ENCODE results near the gene SLC44A2. TPM values are rescaled to one million over a fixed set of nuclear protein-coding genes. Genes with fewer than 3 reads are reported as not detected.

The SLC44A2 gene
- total RNA-seq, 1 experiment from 2014 or later, result 31.5 TPM

DNA sequence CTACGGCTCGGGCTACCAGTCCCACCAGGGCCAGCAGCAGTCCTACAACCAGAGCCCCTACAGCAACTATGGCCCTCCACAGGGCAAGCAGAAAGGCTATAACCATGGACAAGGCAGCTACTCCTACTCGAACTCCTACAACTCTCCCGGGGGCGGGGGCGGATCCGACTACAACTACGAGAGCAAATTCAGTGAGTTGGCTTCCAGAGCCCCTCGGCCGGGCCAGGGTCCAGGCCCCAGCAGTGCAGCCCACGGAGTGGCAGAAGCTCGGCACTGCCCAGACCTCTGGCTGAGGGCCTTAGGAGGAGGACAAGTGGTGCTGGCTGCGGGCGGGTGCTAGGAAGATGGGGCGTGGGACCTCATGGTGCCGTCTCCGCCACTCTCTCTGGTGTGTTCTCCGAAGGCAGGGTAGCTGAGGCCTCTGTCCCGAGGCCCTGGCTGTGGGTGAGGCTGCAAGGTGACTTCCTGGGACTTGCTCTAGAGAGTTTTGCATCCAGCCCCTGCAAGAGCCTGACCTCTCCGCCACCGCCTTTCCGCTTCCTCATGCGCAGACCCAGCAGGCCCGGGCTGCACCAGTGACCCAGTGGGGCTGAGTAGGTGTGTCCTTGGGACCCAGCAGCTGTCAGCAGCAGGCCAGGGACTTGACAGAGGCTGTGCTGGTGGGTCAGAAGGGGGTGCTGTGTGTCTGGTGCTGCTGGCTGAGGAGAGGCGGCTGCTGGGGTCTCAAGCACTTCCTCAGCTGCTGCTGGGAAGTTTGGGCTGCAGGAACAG is 62.4 kb downstream of the SLC44A2 start:
- Histone ChIP-seq H3K4me1 (ENCODE audit: control insufficient read depth, insufficient read depth, low read length) (no peaks in the 10 kb centered on the region), H3K27ac (ENCODE audit: low read length) (no peak overlapping the region), H3K4me3 (ENCODE audit: low read depth in 2 of 2, low read length in 2 of 2) (no peak overlapping the region), H3K9me3 (ENCODE audit: control insufficient read depth, insufficient read depth, low read depth, low read length) (no peaks in the 10 kb centered on the region), H3K27me3 (ENCODE audit: control insufficient read depth, insufficient read depth, low read length) (no peaks in the 10 kb centered on the region), H3K36me3 (ENCODE audit: control insufficient read depth, insufficient read depth, low read length) (peaks cover 10% of the 10 kb centered on the region)
- no TSS peak for BruUV-seq (replicated peaks)
- ATAC-seq, result no peak
- DNase-seq (ENCODE audit: low read depth, low spot score), result no peak
- POLR2A ChIA-PET, result no interaction called here
- TF ChIP-seq POLR2AphosphoS5 (IDR thresholded peaks at IDR 0.05; ENCODE audit: low read depth, low read length), result no peak
- TF ChIP-seq TCF7L2 (IDR thresholded peaks at IDR 0.05; ENCODE audit: low read depth, low read length), result no peak
- TF ChIP-seq, protein P1, sequence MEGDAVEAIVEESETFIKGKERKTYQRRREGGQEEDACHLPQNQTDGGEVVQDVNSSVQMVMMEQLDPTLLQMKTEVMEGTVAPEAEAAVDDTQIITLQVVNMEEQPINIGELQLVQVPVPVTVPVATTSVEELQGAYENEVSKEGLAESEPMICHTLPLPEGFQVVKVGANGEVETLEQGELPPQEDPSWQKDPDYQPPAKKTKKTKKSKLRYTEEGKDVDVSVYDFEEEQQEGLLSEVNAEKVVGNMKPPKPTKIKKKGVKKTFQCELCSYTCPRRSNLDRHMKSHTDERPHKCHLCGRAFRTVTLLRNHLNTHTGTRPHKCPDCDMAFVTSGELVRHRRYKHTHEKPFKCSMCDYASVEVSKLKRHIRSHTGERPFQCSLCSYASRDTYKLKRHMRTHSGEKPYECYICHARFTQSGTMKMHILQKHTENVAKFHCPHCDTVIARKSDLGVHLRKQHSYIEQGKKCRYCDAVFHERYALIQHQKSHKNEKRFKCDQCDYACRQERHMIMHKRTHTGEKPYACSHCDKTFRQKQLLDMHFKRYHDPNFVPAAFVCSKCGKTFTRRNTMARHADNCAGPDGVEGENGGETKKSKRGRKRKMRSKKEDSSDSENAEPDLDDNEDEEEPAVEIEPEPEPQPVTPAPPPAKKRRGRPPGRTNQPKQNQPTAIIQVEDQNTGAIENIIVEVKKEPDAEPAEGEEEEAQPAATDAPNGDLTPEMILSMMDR (IDR thresholded peaks at IDR 0.05), result no peak
- no peak for TF ChIP-seq SIN3A (IDR thresholded peaks at IDR 0.05; ENCODE audit: borderline replicate concordance, insufficient read depth, low read depth, low read length)
- TF ChIP-seq, protein P2, sequence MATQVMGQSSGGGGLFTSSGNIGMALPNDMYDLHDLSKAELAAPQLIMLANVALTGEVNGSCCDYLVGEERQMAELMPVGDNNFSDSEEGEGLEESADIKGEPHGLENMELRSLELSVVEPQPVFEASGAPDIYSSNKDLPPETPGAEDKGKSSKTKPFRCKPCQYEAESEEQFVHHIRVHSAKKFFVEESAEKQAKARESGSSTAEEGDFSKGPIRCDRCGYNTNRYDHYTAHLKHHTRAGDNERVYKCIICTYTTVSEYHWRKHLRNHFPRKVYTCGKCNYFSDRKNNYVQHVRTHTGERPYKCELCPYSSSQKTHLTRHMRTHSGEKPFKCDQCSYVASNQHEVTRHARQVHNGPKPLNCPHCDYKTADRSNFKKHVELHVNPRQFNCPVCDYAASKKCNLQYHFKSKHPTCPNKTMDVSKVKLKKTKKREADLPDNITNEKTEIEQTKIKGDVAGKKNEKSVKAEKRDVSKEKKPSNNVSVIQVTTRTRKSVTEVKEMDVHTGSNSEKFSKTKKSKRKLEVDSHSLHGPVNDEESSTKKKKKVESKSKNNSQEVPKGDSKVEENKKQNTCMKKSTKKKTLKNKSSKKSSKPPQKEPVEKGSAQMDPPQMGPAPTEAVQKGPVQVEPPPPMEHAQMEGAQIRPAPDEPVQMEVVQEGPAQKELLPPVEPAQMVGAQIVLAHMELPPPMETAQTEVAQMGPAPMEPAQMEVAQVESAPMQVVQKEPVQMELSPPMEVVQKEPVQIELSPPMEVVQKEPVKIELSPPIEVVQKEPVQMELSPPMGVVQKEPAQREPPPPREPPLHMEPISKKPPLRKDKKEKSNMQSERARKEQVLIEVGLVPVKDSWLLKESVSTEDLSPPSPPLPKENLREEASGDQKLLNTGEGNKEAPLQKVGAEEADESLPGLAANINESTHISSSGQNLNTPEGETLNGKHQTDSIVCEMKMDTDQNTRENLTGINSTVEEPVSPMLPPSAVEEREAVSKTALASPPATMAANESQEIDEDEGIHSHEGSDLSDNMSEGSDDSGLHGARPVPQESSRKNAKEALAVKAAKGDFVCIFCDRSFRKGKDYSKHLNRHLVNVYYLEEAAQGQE (IDR thresholded peaks at IDR 0.05; ENCODE audit: insufficient read depth in 1 of 2, low read depth in 2 of 2, low read length in 1 of 2), result no peak
- CTCF ChIA-PET, result no interaction called here
- intact Hi-C loops (cut with micrococcal nuclease; ENCODE audit: unreplicated experiment) (no loop called here), in situ Hi-C loops (cut with HindIII; ENCODE audit: low pct_unique_long_range_greater_than_20kb, low sequenced_read_pairs) (no loop called here)

- no peak overlapping the region for H3K4me3 ChIP-seq (ENCODE audit: low read depth in 2 of 2, low read length in 2 of 2)
- intact Hi-C loops (cut with micrococcal nuclease; ENCODE audit: unreplicated experiment), result no loop called here
- DNase-seq (ENCODE audit: low read depth, low spot score) (no peak), ATAC-seq (no peak)
- no peaks in the 10 kb centered on the region for H3K9me3 ChIP-seq (ENCODE audit: control insufficient read depth, insufficient read depth, low read depth, low read length)
- TF ChIP-seq, protein P2 (IDR thresholded peaks at IDR 0.05; ENCODE audit: insufficient read depth in 1 of 2, low read depth in 2 of 2, low read length in 1 of 2), result no peak
- TF ChIP-seq TCF7L2 (IDR thresholded peaks at IDR 0.05; ENCODE audit: low read depth, low read length) (no peak), SIN3A (IDR thresholded peaks at IDR 0.05; ENCODE audit: borderline replicate concordance, insufficient read depth, low read depth, low read length) (no peak), POLR2AphosphoS5 (IDR thresholded peaks at IDR 0.05; ENCODE audit: low read depth, low read length) (no peak)
- TF ChIP-seq, protein P1 (IDR thresholded peaks at IDR 0.05), result no peak
- H3K4me1 ChIP-seq (ENCODE audit: control insufficient read depth, insufficient read depth, low read length), result no peaks in the 10 kb centered on the region
- BruUV-seq (replicated peaks), result no TSS peak
- in situ Hi-C loops (cut with HindIII; ENCODE audit: low pct_unique_long_range_greater_than_20kb, low sequenced_read_pairs), result no loop called here
- ChIA-PET POLR2A (no interaction called here), CTCF (no interaction called here)
- peaks cover 10% of the 10 kb centered on the region for H3K36me3 ChIP-seq (ENCODE audit: control insufficient read depth, insufficient read depth, low read length)
- no peak overlapping the region for H3K27ac ChIP-seq (ENCODE audit: low read length)
- no peaks in the 10 kb centered on the region for H3K27me3 ChIP-seq (ENCODE audit: control insufficient read depth, insufficient read depth, low read length)
These were observed 63.4 kb downstream of the SLC44A2 start for GRCh38 chr19:10688545-10689280.
